ENCODE measurements around the gene RXYLT1. TPM values are rescaled to one million over a fixed set of nuclear protein-coding genes. Genes with fewer than 3 reads are reported as not detected.

The RXYLT1 gene
- total and polyA plus RNA-seq, 2 donors (not counting 1 experiment from before 2014, with no cell fraction given) = 13.2 to 19.6 TPM

GRCh38 chr12:63752841-63753240, 26.9 kb upstream of the RXYLT1 start:
- TF ChIP-seq EZH2 (IDR thresholded peaks at IDR 0.05; ENCODE audit: low read length, missing control alignments) (no peak), CTCF (conservative IDR thresholded peaks at IDR 0.05 in 1 of 2, IDR thresholded peaks at IDR 0.05 in 1 of 2; ENCODE audit: low read depth in 1 of 2, low read length in 2 of 2) (no peak)
- H2AFZ ChIP-seq (ENCODE audit: low read length) = no peak overlapping the region
- no peak overlapping the region for H3K4me3 ChIP-seq (replicated peaks in 1 of 4; ENCODE audit: control extremely low read depth in 1 of 4, insufficient read depth in 1 of 4, low read depth in 3 of 4, low read length in 4 of 4)
- no peak overlapping the region for H3K9ac ChIP-seq (ENCODE audit: insufficient read depth, low read length)
- no peak for DNase-seq (ENCODE audit: low read depth in 2 of 2)
- no peaks in the 10 kb centered on the region for H3K79me2 ChIP-seq (ENCODE audit: control insufficient read depth, insufficient read depth, low read length)
- no peak overlapping the region for H3K4me2 ChIP-seq (ENCODE audit: extremely low read depth, insufficient read depth, low read length)
- no peak overlapping the region for H3K27ac ChIP-seq (ENCODE audit: insufficient read depth, low read length)
- H3K27me3 ChIP-seq (ENCODE audit: control insufficient read depth, insufficient read depth, low read length) = peaks cover 4% of the 10 kb centered on the region
- no peaks in the 10 kb centered on the region for H3K4me1 ChIP-seq (ENCODE audit: control insufficient read depth, extremely low read depth, insufficient read depth, low read length)
- H3K9me3 ChIP-seq (ENCODE audit: control insufficient read depth, insufficient read depth, low read depth, low read length) = no peaks in the 10 kb centered on the region
- H3K36me3 ChIP-seq (ENCODE audit: control insufficient read depth, insufficient read depth, low read length) = no peaks in the 10 kb centered on the region
- H4K20me1 ChIP-seq (ENCODE audit: control insufficient read depth, extremely low read depth, insufficient read depth, low read length) = no peaks in the 10 kb centered on the region

- Histone ChIP-seq H3K4me3 (replicated peaks in 1 of 4; ENCODE audit: control extremely low read depth in 1 of 4, insufficient read depth in 1 of 4, low read depth in 3 of 4, low read length in 4 of 4) (no peak overlapping the region), H3K27ac (ENCODE audit: insufficient read depth, low read length) (no peak overlapping the region), H3K4me2 (ENCODE audit: extremely low read depth, insufficient read depth, low read length) (no peak overlapping the region), H4K20me1 (ENCODE audit: control insufficient read depth, extremely low read depth, insufficient read depth, low read length) (no peaks in the 10 kb centered on the region), H3K27me3 (ENCODE audit: control insufficient read depth, insufficient read depth, low read length) (peaks cover 4% of the 10 kb centered on the region), H3K79me2 (ENCODE audit: control insufficient read depth, insufficient read depth, low read length) (no peaks in the 10 kb centered on the region), H2AFZ (ENCODE audit: low read length) (no peak overlapping the region), H3K36me3 (ENCODE audit: control insufficient read depth, insufficient read depth, low read length) (no peaks in the 10 kb centered on the region), H3K4me1 (ENCODE audit: control insufficient read depth, extremely low read depth, insufficient read depth, low read length) (no peaks in the 10 kb centered on the region), H3K9me3 (ENCODE audit: control insufficient read depth, insufficient read depth, low read depth, low read length) (no peaks in the 10 kb centered on the region), H3K9ac (ENCODE audit: insufficient read depth, low read length) (no peak overlapping the region)
- TF ChIP-seq EZH2 (IDR thresholded peaks at IDR 0.05; ENCODE audit: low read length, missing control alignments) (no peak), CTCF (conservative IDR thresholded peaks at IDR 0.05 in 1 of 2, IDR thresholded peaks at IDR 0.05 in 1 of 2; ENCODE audit: low read depth in 1 of 2, low read length in 2 of 2) (peak; percentile 12 to 32)
- DNase-seq (ENCODE audit: low read depth in 2 of 2) = no peak
Measured at GRCh38 chr12:63753743-63754142, 26.0 kb upstream of the RXYLT1 start.

GRCh38 chr12:63764481-63764880, 15.2 kb upstream of the RXYLT1 start:
- no peak for DNase-seq (ENCODE audit: low read depth in 2 of 2)
- Histone ChIP-seq H3K79me2 (ENCODE audit: control insufficient read depth, insufficient read depth, low read length) (no peaks in the 10 kb centered on the region), H2AFZ (ENCODE audit: low read length) (no peak overlapping the region), H3K9ac (ENCODE audit: insufficient read depth, low read length) (no peak overlapping the region), H4K20me1 (ENCODE audit: control insufficient read depth, extremely low read depth, insufficient read depth, low read length) (no peaks in the 10 kb centered on the region), H3K4me1 (ENCODE audit: control insufficient read depth, extremely low read depth, insufficient read depth, low read length) (no peaks in the 10 kb centered on the region), H3K36me3 (ENCODE audit: control insufficient read depth, insufficient read depth, low read length) (no peaks in the 10 kb centered on the region), H3K4me3 (replicated peaks in 1 of 4; ENCODE audit: control extremely low read depth in 1 of 4, insufficient read depth in 1 of 4, low read depth in 3 of 4, low read length in 4 of 4) (no peak overlapping the region), H3K4me2 (ENCODE audit: extremely low read depth, insufficient read depth, low read length) (no peak overlapping the region), H3K27ac (ENCODE audit: insufficient read depth, low read length) (no peak overlapping the region), H3K27me3 (ENCODE audit: control insufficient read depth, insufficient read depth, low read length) (peaks cover 8% of the 10 kb centered on the region), H3K9me3 (ENCODE audit: control insufficient read depth, insufficient read depth, low read depth, low read length) (no peaks in the 10 kb centered on the region)
- TF ChIP-seq EZH2 (IDR thresholded peaks at IDR 0.05; ENCODE audit: low read length, missing control alignments) = no peak
- no peak for TF ChIP-seq CTCF (conservative IDR thresholded peaks at IDR 0.05 in 1 of 2, IDR thresholded peaks at IDR 0.05 in 1 of 2; ENCODE audit: low read depth in 1 of 2, low read length in 2 of 2)

Measured in fibroblast of lung (primary cell).